Vagina (tissue), 2 donors: ENCODE data around the gene COG3. TPM values are rescaled to one million over a fixed set of nuclear protein-coding genes. Genes with fewer than 3 reads are reported as not detected.

Experiments
- DNase-seq, 2 donors: peaks; one replicate each; pipeline ENCODE4 v3.0.0-alpha.2; 2017; ENCODE audit errors: extremely low spot score in 2 of 2
- H3K27ac ChIP-seq: fragments of 200-600 bp; sonication (generic); one replicate; pipeline ENCODE4 v1.5.1; 2019
- H3K27me3 ChIP-seq: fragments of 200-600 bp; sonication (generic); one replicate; pipeline ENCODE4 v1.5.1; 2019
- H3K36me3 ChIP-seq, 2 donors: fragments of 200-600 bp; sonication (generic); one replicate each; pipeline ENCODE4 v1.5.1; 2017 to 2019
- H3K4me1 ChIP-seq: fragments of 200-600 bp; sonication (generic); one replicate; pipeline ENCODE4 v1.5.1; 2019
- H3K4me3 ChIP-seq, 2 donors: fragments of 200-600 bp; sonication (generic); 1 replicate in 1 of 2; 2 replicates in 1 of 2; pipeline ENCODE4 v1.5.1; 2016 to 2019
- H3K9me3 ChIP-seq: fragments of 200-600 bp; sonication (generic); one replicate; pipeline ENCODE4 v1.5.1; 2019
- CTCF ChIP-seq, 3 experiments: fragments of 450-650 bp in 2 of 3; fragments of 200-600 bp in 1 of 3; sonication (generic) in 1 of 3; IDR thresholded peaks; one replicate each; pipeline ENCODE4 v1.5.1; 2017 to 2019; ENCODE audit warnings: antibody characterized with exemption in 3 of 3, mild to moderate bottlenecking in 2 of 3, moderate library complexity in 2 of 3
- POLR2A ChIP-seq, 2 donors: fragments of 450-650 bp; IDR thresholded peaks; one replicate each; pipeline ENCODE4 v1.6.1; 2017; ENCODE audit warnings: antibody characterized with exemption in 2 of 2, mild to moderate bottlenecking in 2 of 2, moderate library complexity in 2 of 2
- POLR2AphosphoS5 ChIP-seq, 2 donors: sonication (generic); formaldehyde crosslinking; IDR thresholded peaks; one replicate each; pipeline ENCODE4 v1.9.0; 2017; ENCODE audit warnings: antibody characterized with exemption in 2 of 2, mild to moderate bottlenecking in 2 of 2, low read depth in 1 of 2; ENCODE audit not compliant: insufficient read depth in 1 of 2
- intact Hi-C: fragments of 100-400 bp; cut with DNase I; formaldehyde crosslinking; loops from one replicate; pipeline ENCODE4 v1.15.1; 2023
- total RNA-seq: library from RNA; depleted of rRNA; stranded (reverse); fragments of >200 nt; gene quantifications from one replicate; pipeline ENCODE4 v1.2.3, GENCODE V29; 2016

The COG3 gene
- total RNA-seq, 1 donor from 2014 or later = 25.3 TPM

DNA sequence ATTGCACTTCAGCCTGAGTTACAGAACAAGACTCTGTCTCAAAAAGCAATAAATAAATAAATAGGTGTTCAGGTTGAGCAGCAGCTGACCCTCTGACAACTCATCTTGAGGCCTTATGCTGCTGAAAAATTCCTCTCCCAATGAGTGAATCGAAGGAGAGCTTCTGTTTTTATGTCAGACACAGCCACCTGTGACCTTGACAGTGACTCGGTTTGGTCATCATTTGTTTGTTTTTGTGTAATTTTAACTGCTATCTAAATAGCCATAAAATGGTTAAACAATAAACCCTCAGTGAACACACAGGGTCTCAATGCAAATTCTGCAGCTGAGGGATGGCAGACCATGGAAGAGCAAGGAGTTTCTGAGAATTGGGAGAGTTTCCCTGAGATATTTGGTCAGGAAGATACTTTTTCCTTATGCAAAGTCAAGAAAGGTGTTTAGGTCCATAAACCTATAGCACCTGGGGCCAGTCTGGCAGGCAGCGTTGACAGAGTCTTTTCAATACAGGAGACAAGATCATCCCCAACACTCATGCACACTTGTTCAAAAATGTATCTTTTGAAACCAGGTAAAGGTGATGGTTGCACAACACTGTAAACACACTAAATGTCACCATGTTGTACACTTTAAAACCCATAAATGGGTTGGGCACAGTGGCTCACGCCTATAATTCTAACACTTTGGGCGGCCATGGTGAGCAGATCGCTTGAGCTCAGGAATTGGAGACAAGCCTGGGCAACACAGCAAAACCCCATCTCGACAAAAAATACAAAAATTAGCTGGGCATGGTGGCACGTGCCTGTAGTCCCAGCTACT lies 30.0 kb upstream of the COG3 start:
- H3K36me3 ChIP-seq = no peaks in the 10 kb centered on the region
- no peak overlapping the region for H3K4me3 ChIP-seq
- no peak for DNase-seq
- H3K4me1 ChIP-seq = no peaks in the 10 kb centered on the region
- TF ChIP-seq POLR2A (IDR thresholded peaks at IDR 0.05) = no peak
- no peak for TF ChIP-seq POLR2AphosphoS5 (IDR thresholded peaks at IDR 0.05; ENCODE audit: insufficient read depth in 1 of 2, low read depth in 1 of 2)
- TF ChIP-seq CTCF (IDR thresholded peaks at IDR 0.05) = no peak
- no peak overlapping the region for H3K27ac ChIP-seq
- no peaks in the 10 kb centered on the region for H3K27me3 ChIP-seq
- intact Hi-C loops = no loop called here
- H3K9me3 ChIP-seq = no peaks in the 10 kb centered on the region

GRCh38 chr13:45436332-45436731 lies 28.4 kb upstream of the COG3 start:
- TF ChIP-seq CTCF (IDR thresholded peaks at IDR 0.05) = no peak
- TF ChIP-seq POLR2AphosphoS5 (IDR thresholded peaks at IDR 0.05; ENCODE audit: insufficient read depth in 1 of 2, low read depth in 1 of 2) = no peak
- no peak for TF ChIP-seq POLR2A (IDR thresholded peaks at IDR 0.05)
- Histone ChIP-seq H3K27ac (no peak overlapping the region), H3K36me3 (no peaks in the 10 kb centered on the region), H3K4me1 (no peaks in the 10 kb centered on the region), H3K9me3 (no peaks in the 10 kb centered on the region), H3K27me3 (no peaks in the 10 kb centered on the region), H3K4me3 (no peak overlapping the region)
- DNase-seq = no peak
- intact Hi-C loops = no loop called here

DNA sequence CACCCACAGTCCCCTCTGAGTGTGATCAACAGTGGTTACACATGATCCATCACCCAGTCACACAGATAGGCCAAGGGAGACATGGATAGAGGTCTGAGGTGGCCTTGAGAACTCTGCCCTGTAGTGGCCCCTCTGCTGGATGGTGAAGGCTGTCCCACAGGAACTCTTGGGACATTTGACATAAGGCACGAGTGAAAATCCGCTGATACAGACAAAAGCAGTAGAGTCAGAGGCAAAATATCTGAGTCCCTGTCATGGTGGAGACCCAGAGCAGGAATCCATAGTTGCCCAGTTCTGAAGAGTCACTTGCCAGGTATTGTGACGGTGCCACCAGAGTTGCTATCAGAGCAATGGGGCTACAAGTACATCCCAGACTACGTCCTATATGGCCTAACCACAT lies 27.8 kb upstream of the COG3 start:
- intact Hi-C loops = no loop called here
- H3K9me3 ChIP-seq = no peaks in the 10 kb centered on the region
- no peaks in the 10 kb centered on the region for H3K36me3 ChIP-seq
- H3K27ac ChIP-seq = no peak overlapping the region
- DNase-seq = no peak
- TF ChIP-seq POLR2A (IDR thresholded peaks at IDR 0.05) = no peak
- TF ChIP-seq CTCF (IDR thresholded peaks at IDR 0.05) = no peak
- TF ChIP-seq POLR2AphosphoS5 (IDR thresholded peaks at IDR 0.05; ENCODE audit: insufficient read depth in 1 of 2, low read depth in 1 of 2) = no peak
- H3K4me3 ChIP-seq = no peak overlapping the region
- no peaks in the 10 kb centered on the region for H3K4me1 ChIP-seq
- no peaks in the 10 kb centered on the region for H3K27me3 ChIP-seq

GRCh38 chr13:45437947-45438346 lies 26.8 kb upstream of the COG3 start:
- H3K9me3 ChIP-seq = no peaks in the 10 kb centered on the region
- intact Hi-C loops = no loop called here
- no peaks in the 10 kb centered on the region for H3K36me3 ChIP-seq
- TF ChIP-seq POLR2A (IDR thresholded peaks at IDR 0.05) = no peak
- no peak for TF ChIP-seq POLR2AphosphoS5 (IDR thresholded peaks at IDR 0.05; ENCODE audit: insufficient read depth in 1 of 2, low read depth in 1 of 2)
- TF ChIP-seq CTCF (IDR thresholded peaks at IDR 0.05) = no peak
- no peak for DNase-seq
- no peak overlapping the region for H3K27ac ChIP-seq
- H3K4me1 ChIP-seq = no peaks in the 10 kb centered on the region
- no peaks in the 10 kb centered on the region for H3K27me3 ChIP-seq
- no peak overlapping the region for H3K4me3 ChIP-seq

- Histone ChIP-seq H3K4me3 (no peak overlapping the region), H3K27me3 (no peaks in the 10 kb centered on the region), H3K27ac (no peak overlapping the region), H3K9me3 (no peaks in the 10 kb centered on the region), H3K4me1 (no peaks in the 10 kb centered on the region), H3K36me3 (no peaks in the 10 kb centered on the region)
- DNase-seq = no peak
- no peak for TF ChIP-seq POLR2AphosphoS5 (IDR thresholded peaks at IDR 0.05; ENCODE audit: insufficient read depth in 1 of 2, low read depth in 1 of 2)
- no peak for TF ChIP-seq CTCF (IDR thresholded peaks at IDR 0.05)
- TF ChIP-seq POLR2A (IDR thresholded peaks at IDR 0.05) = no peak
- intact Hi-C loops = no loop called here
Measured at GRCh38 chr13:45439008-45439407, 25.7 kb upstream of the COG3 start.
